Anterior cingulate cortex (tissue), 58 donors: ENCODE data around the gene KIF26A.

Source experiments
- DNase-seq, 58 donors: peaks; one replicate each; lab custom pipeline; 2025; lab: John Stamatoyannopoulos, UW

Gene KIF26A

DNA sequence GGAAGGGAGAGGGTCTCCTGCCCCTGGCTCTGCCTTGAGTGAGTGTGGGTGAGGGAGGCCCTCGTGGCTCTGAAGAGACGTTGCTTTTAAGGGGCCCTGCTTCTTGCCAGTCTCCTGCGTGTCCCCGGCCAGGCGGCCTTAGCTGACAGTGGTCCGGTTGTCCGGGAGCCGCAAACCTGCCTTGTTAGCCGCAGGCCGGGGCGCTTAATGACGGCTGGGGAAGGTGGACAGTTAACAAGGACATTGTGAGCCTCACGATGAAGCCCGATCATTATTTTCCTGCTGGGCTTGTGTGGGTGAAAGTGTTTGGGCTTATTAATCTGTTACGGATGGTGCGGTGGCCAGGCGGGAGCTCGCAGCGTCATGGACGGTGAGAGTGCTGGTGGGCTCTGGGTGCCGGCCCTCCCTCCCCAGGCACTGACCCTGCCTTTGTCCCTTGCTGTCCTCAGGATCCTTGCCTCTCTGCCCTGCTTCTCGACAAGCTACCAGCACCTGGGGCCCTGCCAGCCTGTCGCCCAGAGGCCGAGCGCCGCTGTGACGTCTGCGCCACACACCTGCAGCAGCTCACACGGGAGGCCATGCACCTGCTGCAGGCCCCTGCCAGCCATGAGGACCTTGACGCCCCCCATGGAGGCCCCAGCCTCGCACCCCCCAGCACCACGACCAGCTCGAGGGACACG is 13.3 kb downstream of the KIF26A start:
- no peak for DNase-seq

GRCh38 chr14:104152246-104152575 is 13.8 kb downstream of the KIF26A start:
- DNase-seq, result no peak

DNA sequence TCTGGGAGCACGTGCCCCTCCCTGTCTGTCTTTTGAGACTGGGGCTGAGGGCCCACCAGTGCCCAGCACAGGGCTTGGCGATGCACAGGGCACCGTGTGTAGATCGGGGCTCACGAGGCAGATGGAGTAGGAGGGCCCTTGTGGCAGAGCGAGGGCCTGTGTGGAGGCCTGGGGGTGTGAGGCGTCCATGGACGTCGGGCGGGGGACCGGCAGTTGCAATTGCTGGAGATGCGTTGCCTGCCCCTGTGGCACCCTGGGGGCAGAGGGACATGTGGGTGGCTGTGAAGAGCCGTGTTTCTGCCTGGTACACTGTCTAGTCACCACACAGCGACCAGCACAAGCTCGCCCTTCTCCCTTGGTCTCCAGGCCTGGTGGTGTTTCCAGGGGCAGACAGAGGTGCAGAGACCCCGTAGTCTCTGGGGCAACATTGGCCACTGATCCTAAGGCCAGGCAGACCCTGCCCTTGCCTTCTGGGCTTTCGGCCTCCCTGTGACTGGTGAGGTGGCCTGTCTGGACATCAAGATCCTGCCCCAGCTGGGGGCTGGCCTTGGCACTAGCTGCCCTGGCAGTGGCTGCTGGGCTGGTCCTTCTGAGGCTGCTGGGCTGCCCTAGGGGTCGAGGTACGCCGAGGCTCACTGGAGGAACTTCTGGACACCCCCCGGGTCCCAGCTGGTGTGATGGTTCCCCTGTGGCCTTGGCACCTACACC is 14.5 kb downstream of the KIF26A start:
- DNase-seq, result no peak

GRCh38 chr14:104153394-104153755 is 15.0 kb downstream of the KIF26A start:
- DNase-seq, result peak in 1 of 58 donors; percentile 20

GRCh38 chr14:104154246-104154645 is 15.9 kb downstream of the KIF26A start:
- no peak for DNase-seq

GRCh38 chr14:104155513-104155912 is 17.1 kb downstream of the KIF26A start:
- no peak for DNase-seq

DNA sequence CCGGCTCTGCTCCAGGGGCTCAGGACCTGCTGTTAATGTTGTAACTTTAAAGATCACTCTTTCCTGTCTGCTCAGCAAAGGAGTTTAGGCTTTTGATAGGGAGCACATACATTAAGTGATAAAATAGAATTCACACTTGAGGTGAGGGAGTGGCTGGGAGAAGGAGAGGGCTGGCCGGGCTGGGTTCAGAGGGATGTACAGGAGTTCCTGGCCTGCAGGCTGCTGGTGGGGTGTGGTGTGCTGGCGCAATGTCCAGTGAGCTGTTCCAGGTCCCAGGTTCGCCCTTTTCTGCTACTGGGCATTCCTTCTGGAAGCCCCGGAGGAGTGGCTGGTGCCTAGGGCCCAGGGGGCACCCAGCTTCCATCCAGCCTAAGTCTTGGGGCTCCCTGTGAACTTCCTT is 17.8 kb downstream of the KIF26A start:
- no peak for DNase-seq

DNA sequence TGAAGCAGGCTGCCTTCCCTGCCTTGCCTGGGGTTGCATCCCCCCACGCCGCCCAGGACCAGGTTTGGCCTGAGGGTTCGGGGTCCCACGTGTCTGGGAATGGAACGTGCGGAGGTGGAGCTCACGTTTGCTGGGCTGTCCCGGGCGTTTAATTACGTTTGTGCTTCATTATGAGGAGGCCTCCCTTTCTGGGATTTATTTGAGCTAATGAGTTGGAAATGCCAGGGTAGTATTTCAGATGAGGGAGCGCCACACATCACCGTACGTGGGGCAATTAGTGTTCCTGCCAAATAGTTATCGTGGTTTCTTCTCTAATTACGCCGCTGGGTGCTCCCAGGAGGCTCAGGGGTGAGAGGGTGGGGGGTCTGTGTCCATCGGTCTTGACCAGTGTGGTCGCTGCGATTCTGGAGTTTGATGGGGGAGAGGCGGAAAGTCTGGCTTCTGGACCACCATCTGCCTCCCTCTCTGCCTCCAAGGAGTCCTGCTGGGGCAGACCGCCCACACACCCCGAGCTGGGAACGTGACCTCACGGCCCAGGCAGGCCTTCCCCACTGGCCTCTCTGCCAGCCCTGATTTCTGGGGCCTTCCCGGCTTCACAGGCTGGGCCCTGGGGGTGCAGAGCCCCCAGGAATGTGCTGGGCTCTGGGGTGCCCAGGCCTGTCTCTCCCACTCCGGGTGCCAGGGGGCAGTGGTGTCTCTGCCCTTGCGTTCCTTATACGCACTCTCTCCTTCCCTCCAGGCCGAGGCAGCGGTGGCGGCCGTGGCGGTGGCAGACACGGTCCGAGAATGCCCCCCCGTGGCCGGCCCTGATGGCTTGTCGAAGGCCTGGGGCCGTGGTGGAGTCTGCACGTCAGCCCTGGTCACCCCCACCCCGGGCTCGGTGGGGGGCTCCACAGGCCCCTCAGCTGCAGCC is 18.9 kb downstream of the KIF26A start:
- DNase-seq, result no peak

DNA sequence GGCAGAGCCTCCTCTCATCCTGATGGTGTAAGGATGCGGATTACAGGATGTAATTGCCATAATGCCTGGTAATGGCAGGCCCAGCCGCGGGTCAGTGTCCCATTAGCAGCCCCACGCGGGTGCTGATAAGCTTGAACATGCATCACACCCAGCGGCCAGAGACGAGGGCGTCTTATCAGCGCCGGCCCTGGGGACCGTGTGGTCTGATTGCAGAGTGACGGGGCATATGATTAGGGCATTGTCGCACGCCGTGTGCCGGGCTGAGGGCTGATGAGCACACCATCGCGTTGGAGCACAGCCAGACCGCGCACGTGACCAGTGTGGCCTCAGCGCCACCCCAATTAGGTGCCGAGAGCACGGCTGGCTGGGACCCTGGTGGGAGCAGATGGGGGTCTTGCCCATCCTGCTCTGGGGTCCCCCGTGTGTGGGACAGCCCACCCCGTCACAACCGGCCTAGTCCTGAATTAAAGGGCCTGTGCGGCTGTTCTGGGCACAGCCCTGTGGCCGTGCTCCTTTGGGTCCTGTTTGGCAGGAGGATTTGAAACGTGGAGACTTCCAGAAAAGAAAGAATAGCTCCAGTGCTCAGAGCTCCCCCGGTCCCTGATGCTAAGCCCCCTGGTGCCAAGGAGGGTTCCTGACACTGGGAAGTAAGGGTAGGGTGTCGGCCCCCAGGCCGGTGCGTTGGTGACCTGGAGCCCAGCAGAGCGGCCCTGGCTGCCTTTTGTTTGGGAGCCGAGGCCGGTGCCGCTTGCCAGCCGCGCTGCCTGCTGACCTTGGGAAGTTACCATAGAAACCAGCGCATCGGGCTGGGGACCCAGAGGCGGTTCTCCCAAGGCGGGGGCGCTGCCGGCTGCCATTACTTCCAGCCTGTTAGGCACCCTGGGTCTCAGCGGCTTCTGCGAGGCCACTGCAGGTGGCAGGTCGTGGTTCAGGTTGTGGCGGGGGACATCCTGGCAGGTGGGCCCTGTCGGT is 20.7 kb downstream of the KIF26A start:
- peak in 33 of 58 donors; percentile 7 to 55 (median 24) for DNase-seq

GRCh38 chr14:104159990-104160389 is 21.6 kb downstream of the KIF26A start:
- no peak for DNase-seq

DNA sequence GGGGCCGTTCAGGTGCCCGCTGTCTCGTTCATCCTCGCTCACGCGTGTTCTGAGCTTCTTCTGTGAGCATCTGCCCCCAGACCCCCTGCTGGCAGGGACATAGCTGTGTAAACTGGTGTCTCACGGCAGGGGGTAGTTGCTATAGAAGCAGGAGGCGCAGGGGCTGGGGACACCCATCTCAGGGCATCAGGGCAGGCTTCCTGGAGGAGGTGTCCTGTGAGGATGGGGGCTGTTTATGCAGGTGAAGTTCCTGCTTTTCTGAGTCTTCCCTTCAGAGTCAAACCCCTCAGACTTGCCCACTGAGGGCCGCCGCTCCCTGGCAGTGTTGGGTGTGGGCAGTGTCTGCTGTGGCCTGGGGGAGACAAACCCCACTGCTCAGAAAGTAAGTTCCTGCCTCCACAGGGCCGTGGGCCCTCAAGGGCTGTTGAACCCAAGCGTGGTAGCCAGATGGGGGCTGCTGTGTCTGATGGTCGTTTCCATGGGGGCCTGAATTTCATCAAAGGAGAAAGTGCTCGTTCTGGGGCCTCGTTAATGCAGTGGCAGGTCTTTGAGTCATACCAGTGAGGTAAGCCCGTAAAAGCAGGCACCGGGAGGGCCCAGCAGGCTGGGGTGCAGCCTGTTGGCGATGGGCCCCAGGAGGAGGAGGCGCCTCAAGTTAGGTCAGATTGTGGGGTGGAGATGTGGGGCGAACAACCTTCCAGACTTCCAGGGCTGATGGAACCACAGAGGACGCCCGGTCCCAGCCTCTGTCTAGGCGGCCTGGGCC is 23.4 kb downstream of the KIF26A start:
- no peak for DNase-seq

DNA sequence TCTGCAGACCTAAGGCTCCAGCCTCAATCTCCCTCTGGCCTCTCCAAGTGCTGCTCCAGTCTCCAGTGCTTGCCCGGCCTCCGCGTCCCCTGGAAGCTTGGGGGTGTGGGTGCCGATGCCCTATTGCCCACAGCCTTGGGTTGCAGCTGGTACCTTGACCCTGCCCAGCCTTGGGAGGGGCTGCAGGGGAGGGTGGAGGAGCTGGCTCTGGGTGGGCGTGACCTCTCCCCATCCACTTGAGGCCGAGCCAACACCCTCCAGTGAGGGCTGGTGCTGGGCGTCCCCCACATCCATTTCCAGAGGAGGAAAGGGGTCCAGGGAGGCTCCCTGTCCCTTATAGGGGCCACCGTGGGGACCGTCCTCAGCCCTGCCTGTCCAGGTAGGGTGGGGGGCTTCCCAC is 24.1 kb downstream of the KIF26A start:
- no peak for DNase-seq

DNA sequence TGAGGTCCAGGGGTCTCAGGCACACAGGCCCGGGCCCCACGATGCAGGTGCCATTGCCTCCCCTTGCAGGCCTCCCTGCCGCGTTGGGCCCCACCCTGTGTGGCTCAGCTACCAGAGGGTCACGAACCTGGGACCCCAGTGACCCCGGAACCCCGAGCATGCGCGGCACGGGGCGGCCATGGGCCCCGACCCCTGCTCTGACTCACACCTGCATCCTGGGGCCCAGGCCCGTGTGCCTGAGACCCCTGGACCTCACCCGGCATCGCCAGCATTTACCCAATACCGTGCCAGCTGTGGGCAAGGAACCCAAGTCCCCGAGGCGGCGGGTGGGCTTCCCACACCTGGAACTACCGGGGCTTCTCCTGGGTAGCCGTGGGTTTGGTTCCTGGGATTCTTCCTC is 25.2 kb downstream of the KIF26A start:
- DNase-seq, result no peak

GRCh38 chr14:104164041-104164440 is 25.7 kb downstream of the KIF26A start:
- no peak for DNase-seq

DNA sequence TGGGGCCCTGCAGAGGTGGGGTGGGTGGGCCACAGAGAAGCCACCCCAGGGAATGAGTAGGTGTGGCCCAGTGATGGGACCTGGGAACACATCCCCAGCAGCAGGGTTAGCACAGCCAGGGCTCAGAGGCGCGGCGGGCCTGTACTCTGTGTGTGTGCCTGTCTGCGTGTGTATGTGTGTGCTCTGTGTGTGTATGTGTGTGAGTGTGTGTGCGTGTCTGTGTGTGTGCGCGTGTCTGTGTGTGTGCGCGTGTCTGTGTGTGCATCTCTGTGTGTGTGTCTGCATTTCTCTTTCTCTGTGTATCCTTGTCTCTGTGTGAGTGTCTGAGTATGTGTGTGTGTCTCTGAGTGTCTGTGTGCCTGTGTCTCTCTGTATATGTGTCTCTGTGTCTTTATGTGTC is 26.1 kb downstream of the KIF26A start:
- no peak for DNase-seq

DNA sequence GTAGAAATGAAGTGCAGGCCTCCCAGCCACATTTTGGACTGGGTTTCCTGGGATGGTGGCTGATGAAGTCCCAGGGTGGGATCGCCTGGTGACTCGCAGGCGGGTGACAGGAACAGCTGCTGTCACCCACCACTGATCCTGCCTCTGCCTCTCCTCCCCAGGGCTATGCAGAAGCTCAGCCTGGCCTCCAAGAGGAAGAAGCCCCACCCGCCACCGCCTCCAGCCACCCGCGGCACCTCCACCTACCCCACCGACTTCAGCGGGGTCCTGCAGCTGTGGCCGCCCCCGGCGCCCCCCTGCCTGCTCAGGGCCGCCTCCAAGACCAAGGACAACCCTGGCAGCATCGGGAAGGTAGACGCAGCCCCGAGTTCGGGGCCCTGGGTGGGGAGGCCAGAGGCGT is 28.3 kb downstream of the KIF26A start:
- DNase-seq, result no peak

DNA sequence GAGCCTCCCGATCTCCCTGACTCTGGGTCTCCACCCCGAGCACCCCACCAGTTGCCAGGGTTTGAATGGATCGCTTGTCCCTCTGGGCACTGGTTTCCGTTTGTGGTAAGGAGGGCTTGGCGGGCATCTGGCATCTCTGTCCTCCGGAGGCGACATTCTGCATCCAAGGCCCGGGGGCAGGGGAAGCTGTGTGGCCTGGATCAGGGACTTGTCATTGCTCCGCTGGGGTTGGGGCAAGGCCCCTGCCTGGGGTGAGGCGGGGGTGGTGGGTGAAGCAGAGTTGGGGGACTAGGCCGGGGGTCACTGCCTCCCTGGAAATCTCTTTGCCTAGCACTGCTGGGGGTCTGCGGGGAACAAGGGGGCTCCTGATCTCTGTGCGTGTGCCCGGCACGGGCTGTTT is 30.2 kb downstream of the KIF26A start:
- DNase-seq, result no peak

GRCh38 chr14:104169005-104169698 is 30.8 kb downstream of the KIF26A start:
- DNase-seq, result peak in 1 of 58 donors; percentile 13
